HG03135 (cell line): ENCODE data around the gene GAS2L1.

Experiments used
- ATAC-seq: cut with Tn5 transposase; IDR thresholded peaks from one replicate; pipeline ENCODE4 v1.9.1; 2021; ENCODE audit warnings: mild to moderate bottlenecking, moderate library complexity; ENCODE audit not compliant: unreplicated experiment

GAS2L1 gene

GRCh38 chr22:29275167-29275566 is 31.3 kb upstream of the GAS2L1 start:
- ATAC-seq = no peak

GRCh38 chr22:29275819-29276565 is 30.5 kb upstream of the GAS2L1 start:
- ATAC-seq = no peak

- no peak for ATAC-seq
These were observed 28.5 kb upstream of the GAS2L1 start for GRCh38 chr22:29277927-29278326.

GRCh38 chr22:29284196-29284595 is 22.3 kb upstream of the GAS2L1 start:
- ATAC-seq = no peak

GRCh38 chr22:29288837-29289236 is 17.6 kb upstream of the GAS2L1 start:
- no peak for ATAC-seq

GRCh38 chr22:29290061-29290460 is 16.4 kb upstream of the GAS2L1 start:
- ATAC-seq = no peak

GRCh38 chr22:29291215-29291614 is 15.2 kb upstream of the GAS2L1 start:
- ATAC-seq = no peak

- ATAC-seq = no peak
These were observed 14.1 kb upstream of the GAS2L1 start for GRCh38 chr22:29292379-29292778.

- no peak for ATAC-seq
These were observed 7.8 kb upstream of the GAS2L1 start for GRCh38 chr22:29298641-29299040.

- no peak for ATAC-seq
These were observed 7.1 kb upstream of the GAS2L1 start for GRCh38 chr22:29299136-29299900.

GRCh38 chr22:29300467-29300806 is 6.0 kb upstream of the GAS2L1 start:
- ATAC-seq = no peak

- ATAC-seq = no peak
These were observed 5.4 kb upstream of the GAS2L1 start for GRCh38 chr22:29300807-29301601.

GRCh38 chr22:29301716-29302401 is 4.6 kb upstream of the GAS2L1 start:
- no peak for ATAC-seq

- ATAC-seq = no peak
These were observed 4.1 kb upstream of the GAS2L1 start for GRCh38 chr22:29302402-29302680.

- no peak for ATAC-seq
These were observed 3.6 kb upstream of the GAS2L1 start for GRCh38 chr22:29302681-29303465.

GRCh38 chr22:29305836-29306174 is 645 bp upstream of the GAS2L1 start:
- no peak for ATAC-seq

- ATAC-seq = no peak
These were observed 565 bp downstream of the GAS2L1 start for GRCh38 chr22:29306835-29307595.

GRCh38 chr22:29307596-29308147 is 1.2 kb downstream of the GAS2L1 start:
- no peak for ATAC-seq

GRCh38 chr22:29308148-29308790 is 1.8 kb downstream of the GAS2L1 start:
- no peak for ATAC-seq
